HG02870 (cell line): ENCODE measurements around the gene DNAH6.

ENCODE experiments used
- ATAC-seq: cut with Tn5 transposase; IDR thresholded peaks from one replicate; pipeline ENCODE4 v1.9.1; 2021; ENCODE audit warnings: mild to moderate bottlenecking, moderate library complexity; ENCODE audit not compliant: unreplicated experiment

The DNAH6 gene

DNA sequence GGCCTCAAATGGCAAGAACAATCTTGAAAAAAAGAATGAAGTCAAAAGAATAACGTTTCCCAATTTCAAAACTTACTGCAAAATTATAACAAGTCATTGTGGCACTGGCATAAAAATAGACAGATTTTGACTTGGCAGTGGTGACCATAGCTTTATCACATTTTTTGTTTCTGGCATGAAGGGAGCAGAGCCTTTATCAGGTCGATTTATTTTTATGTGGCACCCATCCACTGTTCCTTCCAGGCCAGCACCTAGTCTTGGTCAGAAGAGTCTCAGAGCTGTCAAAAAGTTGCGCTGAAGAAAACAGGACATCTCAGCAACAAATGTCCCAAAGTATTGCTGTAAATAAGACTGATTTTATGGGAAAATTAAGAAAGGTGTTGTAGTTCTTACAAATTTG lies 272.2 kb downstream of the DNAH6 start:
- ATAC-seq = no peak

GRCh38 chr2:84792856-84793522 lies 276.7 kb downstream of the DNAH6 start:
- no peak for ATAC-seq

DNA sequence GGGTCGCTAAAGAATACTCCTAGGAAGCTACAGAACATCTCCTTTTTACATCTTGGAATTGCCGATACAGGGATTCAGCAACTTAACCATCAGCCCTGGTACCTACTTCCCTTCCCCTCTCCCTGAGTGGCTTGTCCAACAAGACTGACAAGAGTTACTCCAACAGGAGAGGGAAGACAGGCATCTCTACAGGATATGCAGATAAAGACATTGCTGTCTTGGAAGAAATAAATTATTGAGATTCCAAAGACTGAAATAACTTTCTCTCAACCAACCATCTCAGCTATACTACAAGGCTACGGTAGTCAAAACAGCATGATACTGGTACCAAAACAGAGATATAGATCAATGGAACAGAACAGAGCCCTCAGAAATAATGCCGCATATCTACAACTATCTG lies 277.3 kb downstream of the DNAH6 start:
- ATAC-seq = no peak

GRCh38 chr2:84796798-84797197 lies 280.5 kb downstream of the DNAH6 start:
- ATAC-seq = no peak

- no peak for ATAC-seq
Measured at GRCh38 chr2:84797271-84797670, 281.0 kb downstream of the DNAH6 start.

GRCh38 chr2:84799772-84800171 lies 283.5 kb downstream of the DNAH6 start:
- ATAC-seq = peak; percentile 23

DNA sequence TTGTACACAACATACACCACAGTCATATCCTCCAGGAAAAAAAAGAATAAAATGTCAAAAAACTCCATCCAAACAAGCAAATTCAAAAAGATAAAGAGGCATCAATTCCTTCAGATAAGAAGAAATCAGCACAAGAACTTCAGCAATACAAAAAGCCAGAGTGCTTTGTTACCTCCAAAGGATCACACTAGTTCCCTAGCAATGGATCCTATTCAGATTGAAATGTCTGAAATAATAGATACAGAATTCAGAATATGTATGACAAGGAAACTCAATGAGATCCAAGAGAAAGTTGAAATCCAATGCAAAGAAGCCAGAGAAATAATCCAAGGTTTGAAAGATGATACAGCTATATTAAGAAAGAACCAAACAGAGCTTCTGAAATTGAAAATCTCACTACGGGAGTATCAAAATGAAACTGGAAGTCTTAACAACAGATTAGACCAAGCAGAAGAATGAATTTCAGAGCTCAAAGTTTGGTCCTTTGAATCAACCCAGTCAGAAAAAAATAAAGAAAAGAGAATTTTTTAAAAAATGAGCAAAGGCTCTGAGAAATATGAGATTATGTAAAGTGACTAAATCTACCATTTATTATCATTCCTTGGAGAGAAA lies 284.0 kb downstream of the DNAH6 start:
- ATAC-seq = peak; percentile 88

GRCh38 chr2:84801811-84802210 lies 285.5 kb downstream of the DNAH6 start:
- ATAC-seq = no peak

DNA sequence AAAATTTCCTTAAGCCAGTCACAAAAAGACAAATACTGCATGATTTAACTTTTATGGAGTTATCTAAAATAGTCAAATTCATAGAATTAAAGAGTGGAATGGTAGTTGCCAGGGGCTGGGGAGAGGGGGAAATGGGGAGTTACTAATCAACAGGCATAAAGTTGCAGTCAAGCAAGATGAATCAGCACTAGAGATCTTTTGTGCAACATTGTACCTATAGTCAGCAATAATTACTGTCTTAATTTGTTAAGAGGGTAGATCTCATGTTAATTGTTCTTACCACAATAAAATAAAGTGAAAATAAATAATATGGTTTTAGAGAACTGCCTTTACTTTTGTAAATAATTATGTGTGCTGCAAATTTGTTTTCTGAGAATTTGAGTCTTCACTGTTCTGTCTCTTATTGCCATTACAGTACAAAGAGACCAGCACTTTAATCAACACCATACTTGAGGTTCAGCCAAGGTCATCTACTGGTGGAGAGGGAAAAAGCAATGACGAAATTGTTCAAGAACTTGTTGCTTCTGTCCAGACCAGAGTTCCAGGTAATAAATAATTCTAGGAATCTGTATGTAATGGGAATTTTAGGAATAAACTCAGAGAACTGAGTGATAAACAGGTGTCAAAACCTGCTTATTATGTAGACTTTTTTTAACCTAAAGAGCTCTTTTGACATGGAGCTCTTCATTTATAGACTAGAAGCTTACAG lies 289.1 kb downstream of the DNAH6 start:
- ATAC-seq = no peak

GRCh38 chr2:84807063-84807485 lies 290.8 kb downstream of the DNAH6 start:
- ATAC-seq = no peak

GRCh38 chr2:84808279-84808678 lies 292.0 kb downstream of the DNAH6 start:
- ATAC-seq = no peak

GRCh38 chr2:84811839-84812431 lies 295.6 kb downstream of the DNAH6 start:
- no peak for ATAC-seq

- ATAC-seq = no peak
Measured at GRCh38 chr2:84815146-84815545, 298.8 kb downstream of the DNAH6 start.

DNA sequence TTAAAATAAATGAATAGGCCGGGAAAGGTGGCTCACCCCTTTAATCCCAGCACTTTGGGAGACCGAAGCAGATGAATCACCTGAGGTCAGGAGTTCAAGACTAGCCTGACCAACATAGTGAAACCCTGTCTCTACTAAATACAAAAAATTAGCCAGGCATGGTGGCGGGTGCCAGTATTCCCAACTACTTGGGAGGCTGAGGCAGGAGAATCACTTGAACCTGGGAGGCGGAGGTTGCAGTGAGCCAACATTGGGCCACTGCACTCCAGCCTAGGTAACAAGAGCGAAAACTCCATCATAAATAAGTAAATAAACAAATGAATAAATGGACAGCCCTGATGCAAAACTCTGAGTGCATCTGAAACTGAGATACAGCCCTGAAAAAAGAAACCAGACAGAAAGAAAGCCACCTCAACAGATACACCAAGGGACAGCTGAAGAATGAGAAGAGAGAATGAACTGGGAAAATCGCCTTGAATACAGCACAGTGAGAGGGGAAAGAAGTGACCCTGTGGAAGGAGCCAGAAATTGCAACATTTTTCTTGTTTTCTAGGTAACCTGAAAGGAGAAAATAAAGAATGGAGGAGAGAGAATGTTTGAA lies 300.2 kb downstream of the DNAH6 start:
- peak; percentile 66 for ATAC-seq

DNA sequence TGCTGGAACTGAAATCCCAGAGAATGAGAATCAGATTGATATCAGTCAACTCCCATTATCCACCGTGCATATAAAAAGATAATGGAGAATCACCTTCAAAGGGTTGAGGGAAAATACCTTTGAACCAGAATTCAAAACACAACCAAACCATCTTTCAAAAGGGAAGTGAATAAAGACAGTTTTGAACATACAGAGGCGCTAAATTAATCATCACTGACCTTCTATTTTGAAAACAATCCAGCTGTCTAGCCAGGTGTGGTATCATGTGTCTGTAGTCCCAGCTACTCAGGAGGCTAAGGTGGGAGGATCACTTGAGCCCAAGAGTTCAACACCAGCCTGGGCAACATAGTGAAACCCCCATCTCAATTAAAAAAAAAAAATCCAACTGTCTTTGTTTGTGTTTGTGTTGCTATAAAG lies 300.9 kb downstream of the DNAH6 start:
- peak; percentile 95 for ATAC-seq

DNA sequence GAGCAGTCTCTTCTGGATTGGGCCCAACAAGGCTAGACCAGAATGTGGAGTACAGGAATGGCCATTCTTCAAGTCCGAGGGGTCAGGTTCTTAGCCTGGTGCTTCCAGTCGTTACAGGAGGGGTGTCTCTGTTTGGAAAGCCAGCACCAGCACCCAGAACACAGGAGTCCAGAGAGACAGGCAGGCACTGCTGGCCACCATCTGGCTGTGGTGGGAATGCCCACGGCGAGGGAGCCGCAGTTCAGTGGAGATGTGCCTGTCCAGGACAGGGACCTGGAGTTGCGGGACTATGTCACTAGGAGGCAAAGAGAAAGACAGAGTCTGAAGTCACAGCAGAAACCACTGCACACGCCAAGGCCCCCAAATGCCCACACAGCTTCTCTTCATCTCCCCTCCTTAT lies 305.5 kb downstream of the DNAH6 start:
- ATAC-seq = no peak

GRCh38 chr2:84823229-84823628 lies 306.9 kb downstream of the DNAH6 start:
- ATAC-seq = no peak

DNA sequence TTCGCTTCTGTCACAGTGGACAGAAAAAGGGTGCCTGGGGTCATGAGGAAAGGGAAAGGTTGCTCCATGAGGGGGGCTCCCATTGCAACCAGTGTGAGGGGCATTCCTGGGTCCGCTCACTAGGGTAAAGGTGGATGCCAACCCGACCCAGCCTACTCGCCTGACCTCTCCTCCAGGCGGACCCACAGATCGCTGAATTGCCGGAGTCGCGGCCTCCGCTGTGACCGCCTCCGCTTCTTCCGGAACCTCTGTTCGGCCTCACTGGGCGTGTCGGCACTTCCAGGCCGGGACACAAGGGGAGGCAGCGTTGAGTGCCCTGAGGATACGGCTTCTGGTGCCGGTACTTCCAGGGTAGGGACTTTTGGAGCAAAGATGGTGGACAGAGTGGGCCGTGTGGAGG lies 307.5 kb downstream of the DNAH6 start:
- ATAC-seq = no peak

GRCh38 chr2:84827978-84828575 lies 311.8 kb downstream of the DNAH6 start:
- ATAC-seq = no peak

- no peak for ATAC-seq
Measured at GRCh38 chr2:84829693-84830092, 313.4 kb downstream of the DNAH6 start.

DNA sequence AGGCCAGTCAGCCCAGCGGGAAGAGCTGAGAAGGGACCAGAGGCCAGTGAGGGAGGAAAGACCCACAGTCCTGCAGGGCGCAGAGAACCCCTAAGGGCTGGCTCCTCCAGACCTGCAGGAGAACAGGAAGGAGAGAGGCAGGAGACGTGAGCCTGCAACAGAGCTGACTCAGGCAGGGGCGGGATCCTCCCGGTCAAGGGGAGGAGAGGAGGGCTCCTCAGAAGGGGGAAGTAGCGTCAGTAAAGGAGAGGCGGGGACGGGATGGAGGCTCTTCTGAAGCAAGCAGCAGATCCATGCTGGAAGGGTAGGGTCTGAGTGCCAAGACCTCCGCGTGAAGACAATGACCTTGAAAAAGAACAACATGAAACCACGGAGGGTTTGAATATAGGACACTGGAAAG lies 313.8 kb downstream of the DNAH6 start:
- no peak for ATAC-seq
